Prostate gland (tissue), 2 donors: ENCODE measurements around the gene AHCYL2.
"Not testable (repeated sequence)": the region's sequence is repeated elsewhere in the genome, so short reads cannot be mapped to it uniquely, and the experiment has no call there.

Experiments used
- POLR2A ChIP-seq: fragments of 450-650 bp; IDR thresholded peaks from one replicate; pipeline ENCODE4 v1.6.1; 2016; ENCODE audit warnings: antibody characterized with exemption, mild to moderate bottlenecking
- POLR2AphosphoS5 ChIP-seq: sonication (generic); formaldehyde crosslinking; IDR thresholded peaks from one replicate; pipeline ENCODE4 v1.6.1; 2017; ENCODE audit warnings: antibody characterized with exemption
- TF ChIP-seq, protein P1 (sequence below), 4 experiments: fragments of 200-600 bp in 2 of 4; fragments of 450-650 bp in 2 of 4; sonication (generic) in 2 of 4; IDR thresholded peaks; 1 replicate in 3 of 4; 2 replicates in 1 of 4; pipeline ENCODE4 v1.5.1; 2016 to 2019; ENCODE audit warnings: antibody characterized with exemption in 4 of 4, mild to moderate bottlenecking in 2 of 4, moderate library complexity in 2 of 4

DNA sequence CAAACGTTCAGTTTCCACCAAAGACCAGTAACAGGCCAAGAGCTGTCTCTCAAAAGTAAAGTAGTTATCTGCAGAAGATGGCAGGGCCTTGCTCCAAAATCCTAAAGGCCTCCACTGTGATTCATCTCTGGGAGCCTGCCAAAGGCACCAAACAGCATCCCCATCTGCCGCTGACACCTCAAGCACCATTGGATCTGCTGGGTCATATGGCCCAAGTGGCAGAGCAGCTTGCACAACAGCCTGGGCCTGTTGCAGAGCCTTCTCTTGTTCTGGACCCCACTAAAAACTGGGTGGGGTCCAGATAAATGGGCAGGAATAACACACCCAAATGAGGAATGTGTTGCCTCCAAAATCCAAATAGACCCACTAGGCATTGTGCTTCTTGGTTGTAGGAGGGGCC lies 222.1 kb downstream of the AHCYL2 start:
- TF ChIP-seq, protein P1, sequence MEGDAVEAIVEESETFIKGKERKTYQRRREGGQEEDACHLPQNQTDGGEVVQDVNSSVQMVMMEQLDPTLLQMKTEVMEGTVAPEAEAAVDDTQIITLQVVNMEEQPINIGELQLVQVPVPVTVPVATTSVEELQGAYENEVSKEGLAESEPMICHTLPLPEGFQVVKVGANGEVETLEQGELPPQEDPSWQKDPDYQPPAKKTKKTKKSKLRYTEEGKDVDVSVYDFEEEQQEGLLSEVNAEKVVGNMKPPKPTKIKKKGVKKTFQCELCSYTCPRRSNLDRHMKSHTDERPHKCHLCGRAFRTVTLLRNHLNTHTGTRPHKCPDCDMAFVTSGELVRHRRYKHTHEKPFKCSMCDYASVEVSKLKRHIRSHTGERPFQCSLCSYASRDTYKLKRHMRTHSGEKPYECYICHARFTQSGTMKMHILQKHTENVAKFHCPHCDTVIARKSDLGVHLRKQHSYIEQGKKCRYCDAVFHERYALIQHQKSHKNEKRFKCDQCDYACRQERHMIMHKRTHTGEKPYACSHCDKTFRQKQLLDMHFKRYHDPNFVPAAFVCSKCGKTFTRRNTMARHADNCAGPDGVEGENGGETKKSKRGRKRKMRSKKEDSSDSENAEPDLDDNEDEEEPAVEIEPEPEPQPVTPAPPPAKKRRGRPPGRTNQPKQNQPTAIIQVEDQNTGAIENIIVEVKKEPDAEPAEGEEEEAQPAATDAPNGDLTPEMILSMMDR (IDR thresholded peaks at IDR 0.05): not testable (repeated sequence)
- TF ChIP-seq POLR2AphosphoS5, POLR2A: not testable (repeated sequence)
